GM19025 (cell line): ENCODE data around the gene LAMB2.

ENCODE experiments used
- ATAC-seq: cut with Tn5 transposase; IDR thresholded peaks from one replicate; pipeline ENCODE4 v1.9.1; 2021; ENCODE audit warnings: mild to moderate bottlenecking, low read depth, moderate library complexity; ENCODE audit not compliant: unreplicated experiment

The LAMB2 gene

GRCh38 chr3:49079270-49079669 lies 53.6 kb downstream of the LAMB2 start:
- no peak for ATAC-seq

- no peak for ATAC-seq
These were observed 56.2 kb downstream of the LAMB2 start for GRCh38 chr3:49076646-49077045.

GRCh38 chr3:49076116-49076515 lies 56.7 kb downstream of the LAMB2 start:
- ATAC-seq = no peak
